NCI-H2227 (cell line): ENCODE results near the gene ANAPC13.

ENCODE experiments used
- DNase-seq: peaks from one replicate; lab custom pipeline; 2025; ENCODE audit not compliant: unreplicated experiment; lab: John Stamatoyannopoulos, UW

Gene ANAPC13

DNA sequence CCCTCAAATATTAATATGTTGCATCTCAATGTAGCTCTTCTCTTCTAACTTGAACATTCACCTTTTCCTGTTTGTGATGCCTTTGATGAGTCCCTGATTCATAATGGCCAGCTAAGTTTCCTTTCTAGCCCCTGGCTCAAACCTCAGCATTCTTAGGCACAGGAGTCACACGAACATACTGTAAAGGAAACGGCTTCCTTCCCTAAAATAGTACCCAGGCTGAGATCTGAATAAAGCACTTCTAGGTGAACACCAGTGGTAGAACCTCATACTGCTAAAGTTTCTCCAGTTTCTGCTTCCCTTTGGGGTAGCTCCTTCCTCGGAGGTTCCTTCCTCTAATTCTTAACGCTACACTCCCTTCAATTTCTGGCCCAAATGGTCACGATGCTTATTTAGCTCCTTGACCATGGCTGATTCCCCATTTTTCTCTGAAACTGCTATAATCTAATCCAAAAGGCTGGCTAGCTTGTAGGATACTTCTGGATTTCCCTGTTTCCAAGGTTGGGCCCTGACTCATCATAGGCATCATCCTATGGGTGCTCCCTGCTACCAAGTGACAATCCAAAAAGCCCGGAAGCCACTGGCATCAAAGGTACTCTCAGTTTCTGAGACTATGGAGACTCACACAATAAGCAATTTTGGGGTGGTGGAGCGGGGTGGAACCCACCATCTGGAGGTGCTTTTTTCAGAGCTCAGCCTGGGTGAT, 2.4 kb downstream of the ANAPC13 start:
- DNase-seq: no peak

DNA sequence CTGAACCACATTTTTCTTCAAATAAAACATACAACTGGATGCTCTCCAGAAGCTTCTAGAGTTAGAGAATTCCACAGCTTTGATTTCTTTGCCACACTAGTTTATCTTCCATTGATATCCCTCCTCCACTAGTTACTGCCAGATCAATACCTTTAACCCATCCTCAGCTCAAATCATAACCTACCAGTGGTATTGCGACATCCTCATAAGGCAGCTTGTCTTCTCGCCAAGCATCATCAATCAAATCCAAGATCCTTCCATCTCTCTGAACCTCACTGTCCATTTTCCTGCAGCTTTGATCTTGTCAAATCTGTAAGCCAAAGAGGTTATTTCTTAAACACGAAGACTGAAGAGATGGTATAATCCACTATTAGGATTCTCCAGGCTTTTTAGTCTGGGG, 3.2 kb downstream of the ANAPC13 start:
- DNase-seq: no peak

DNA sequence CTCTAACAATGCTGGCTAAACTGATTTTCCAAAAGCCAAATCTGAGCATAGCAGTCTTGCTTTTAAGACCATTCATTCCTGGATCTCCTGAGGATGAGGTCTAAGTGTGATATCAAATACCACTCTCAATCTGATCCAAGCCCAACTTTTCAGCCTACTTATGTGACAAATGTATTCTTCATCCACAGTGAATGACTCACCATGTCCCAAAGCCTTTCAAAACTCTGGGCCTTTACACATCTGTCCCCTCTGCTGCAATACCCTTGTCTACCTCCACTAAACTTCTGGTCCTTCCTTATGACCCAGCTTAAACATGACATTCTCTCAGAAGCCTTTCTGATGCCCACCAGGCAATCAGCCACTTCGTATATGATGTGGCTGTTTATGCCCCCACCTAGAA, 4.6 kb downstream of the ANAPC13 start:
- DNase-seq: no peak

DNA sequence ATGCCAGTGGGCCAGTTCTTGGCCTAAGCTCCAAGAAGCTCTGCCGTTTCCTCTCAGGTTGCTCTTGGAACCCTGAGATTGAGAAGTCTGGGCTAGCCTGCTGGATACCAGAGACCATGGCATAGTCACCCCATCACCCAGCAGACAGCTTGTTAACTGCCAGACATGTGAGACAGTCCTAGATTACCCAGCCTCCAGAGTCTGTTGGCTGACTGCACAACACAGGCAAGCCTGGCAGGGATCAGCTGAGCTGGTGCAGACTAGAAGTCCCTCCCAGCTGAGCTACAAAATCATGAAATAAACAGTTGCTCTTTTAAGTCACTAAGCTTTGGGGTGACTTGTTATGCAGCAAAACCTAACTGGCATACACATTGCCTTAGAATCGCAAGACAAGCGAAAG, 5.2 kb downstream of the ANAPC13 start:
- no peak for DNase-seq

DNA sequence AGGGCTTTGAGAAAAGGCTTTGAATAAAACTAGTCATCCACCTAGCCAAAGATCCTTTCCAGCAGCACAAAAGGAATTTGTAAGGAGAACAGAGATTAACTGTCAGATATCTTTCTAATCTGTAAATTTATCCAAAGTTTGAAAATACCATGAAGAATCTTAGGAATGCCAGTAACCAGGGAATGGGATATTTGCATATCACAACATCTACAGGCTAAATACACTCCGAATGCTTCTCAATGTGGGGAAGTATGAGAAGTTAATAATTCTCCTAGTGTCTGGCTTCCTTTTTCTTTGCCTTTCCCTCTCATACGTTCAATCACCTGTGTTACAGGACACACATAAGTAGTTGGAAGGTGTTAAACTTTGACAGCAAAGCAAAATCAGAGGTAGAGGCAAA, 7.8 kb downstream of the ANAPC13 start:
- DNase-seq: no peak

DNA sequence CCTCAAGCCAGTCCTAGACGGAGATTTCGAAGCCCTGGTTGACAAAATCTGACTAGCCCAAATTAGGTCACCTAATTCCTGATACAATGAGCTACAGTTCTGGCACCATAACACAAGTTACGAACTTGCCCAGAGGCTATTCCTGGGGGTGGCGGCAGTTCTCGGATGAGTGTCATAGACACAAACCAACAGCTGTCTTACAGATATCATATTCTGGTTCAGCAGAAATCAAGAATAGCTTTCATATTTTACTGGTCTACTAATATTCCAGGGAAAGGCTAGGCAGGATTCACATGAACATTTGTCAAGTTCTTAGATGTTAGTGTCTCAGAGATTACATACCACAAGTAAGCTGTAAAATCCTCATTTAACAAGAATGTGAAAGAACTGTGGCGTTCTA, 8.8 kb downstream of the ANAPC13 start:
- DNase-seq: no peak

DNA sequence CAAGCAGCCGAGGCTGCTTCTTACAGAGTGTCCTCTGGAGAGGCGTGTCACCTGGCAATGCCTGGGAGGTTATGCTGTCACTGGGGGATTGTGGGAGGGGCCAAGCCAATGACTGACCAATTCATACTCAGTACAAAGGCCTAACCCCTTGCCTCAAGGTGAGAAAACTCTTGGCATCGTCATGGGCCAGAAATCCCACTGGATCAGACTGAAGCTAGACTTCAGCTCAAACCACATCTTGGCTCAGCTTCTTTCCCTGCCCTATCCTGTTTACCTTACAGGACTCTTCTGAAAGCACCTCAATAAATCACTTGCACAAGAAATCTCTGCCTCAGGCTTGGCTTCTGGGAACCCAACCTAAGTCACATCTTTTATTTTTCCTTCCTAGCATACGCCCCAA, 9.5 kb downstream of the ANAPC13 start:
- DNase-seq: no peak

DNA sequence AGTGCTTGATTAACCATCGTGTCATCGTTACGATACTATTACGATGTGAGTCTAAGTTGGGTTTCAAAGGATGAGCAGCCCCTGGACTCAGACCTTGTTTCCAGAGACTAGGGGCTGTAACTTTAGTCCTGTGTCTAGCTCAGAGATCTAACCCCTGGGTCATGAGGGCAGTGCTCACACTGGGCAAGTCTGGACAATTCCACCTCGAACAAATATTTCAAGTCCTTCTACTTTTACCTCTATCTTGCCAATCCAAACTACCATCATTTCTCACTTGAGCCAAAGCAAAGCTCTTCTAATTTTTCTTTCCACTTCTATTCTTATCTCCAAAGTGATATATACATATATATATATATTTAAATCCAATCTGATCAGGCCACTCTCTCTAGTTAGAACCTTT, 10.8 kb downstream of the ANAPC13 start:
- no peak for DNase-seq

DNA sequence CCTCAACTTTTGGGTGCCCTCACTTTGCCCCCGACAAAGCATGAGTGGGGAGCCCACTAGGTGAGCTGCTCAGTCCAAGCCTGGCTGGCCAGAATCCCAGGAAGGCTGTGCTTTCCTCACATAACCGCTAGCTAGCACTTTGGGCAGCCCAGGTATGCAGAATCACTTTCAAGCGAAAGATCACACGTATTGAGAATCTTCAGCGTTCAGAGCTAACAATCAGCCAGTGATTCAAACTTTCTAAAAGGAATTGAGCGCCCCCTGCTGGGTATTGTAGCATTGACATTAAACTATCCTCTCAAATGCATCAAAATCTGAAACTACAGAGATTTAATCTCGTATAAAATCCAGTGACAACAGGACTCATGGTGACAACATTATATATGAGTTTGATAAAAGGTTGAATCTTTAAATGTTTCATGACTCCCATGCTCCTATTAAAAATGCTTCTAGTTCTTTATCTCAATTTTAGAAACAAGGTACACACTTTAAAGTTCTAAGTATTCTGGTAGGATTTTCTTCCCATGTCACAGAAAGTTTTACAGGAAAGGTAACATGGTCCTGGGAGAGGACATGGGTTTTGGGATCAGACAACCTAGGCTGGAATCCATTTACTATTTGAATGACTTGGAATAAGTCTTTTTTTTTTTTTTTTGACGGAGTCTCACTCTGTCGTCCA, 11.8 kb downstream of the ANAPC13 start:
- peak; percentile 82 for DNase-seq

DNA sequence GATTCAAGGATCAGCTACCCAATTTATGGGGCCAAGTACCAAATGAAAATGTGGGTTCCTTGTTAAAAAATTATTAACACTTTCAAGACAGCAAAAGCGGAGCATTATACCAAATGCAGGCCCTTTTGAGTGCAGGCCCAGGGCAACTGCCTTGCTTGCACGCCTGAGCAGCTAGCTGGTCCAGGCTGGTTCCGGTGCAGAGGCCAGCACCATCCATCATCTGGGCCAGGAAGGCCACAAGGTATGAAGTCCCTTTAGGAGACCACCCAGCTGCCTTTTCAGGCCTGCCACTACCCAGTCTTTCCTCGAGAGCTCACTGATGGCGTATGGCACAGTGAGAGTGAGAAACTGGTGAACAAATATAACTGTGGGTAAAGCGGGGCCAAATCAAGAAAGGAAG, 13.0 kb downstream of the ANAPC13 start:
- no peak for DNase-seq

DNA sequence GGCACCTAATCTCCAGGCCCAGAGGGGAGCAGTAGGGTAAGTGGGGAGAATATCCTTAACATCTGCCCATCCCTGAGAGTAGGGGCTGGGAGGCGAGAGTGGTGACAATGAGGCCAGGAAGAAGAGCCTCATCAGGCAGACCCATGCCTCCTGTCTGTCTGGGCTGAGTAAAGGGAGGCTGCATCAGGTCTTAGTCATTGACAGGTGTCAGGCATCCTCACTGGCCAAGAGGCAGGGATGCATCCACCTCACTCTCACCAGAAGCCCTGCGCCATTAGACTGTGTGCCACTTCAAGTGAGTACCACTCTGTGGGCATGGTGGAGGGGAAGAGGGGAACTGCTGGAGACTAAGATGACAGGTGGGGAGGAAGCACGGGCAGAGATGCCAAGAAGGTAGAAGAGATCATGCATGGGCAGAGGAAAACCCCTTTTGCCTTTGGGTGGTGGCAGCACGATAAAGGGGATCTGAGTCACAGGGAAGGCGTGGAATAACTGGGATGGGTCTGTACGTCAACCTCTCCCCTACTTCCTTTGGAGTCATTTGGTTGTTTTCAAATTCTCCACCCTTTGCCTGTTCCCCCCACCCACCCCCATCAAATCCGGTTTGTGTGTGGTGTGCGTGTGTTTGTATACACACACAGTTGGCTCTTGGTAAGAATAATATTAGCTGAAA, 14.1 kb downstream of the ANAPC13 start:
- no peak for DNase-seq

DNA sequence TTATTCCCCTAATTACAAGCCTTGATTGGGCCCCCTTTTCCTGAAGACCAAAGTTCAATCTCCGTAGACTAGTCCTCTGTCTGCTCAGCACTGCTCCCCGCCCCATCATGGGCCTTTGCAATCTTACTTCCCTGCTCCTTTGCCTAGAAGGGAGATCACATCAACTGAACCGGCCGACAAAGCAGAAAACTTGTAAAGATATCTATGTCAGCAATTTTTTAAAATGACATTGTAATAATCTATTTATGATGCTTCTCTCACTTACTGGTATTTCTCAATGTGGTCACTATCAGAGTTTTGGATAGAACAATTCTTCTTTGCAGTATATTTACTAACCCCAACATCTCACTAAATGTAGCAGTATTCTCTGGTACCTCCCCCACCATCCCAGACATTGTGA, 17.3 kb downstream of the ANAPC13 start:
- DNase-seq: no peak

DNA sequence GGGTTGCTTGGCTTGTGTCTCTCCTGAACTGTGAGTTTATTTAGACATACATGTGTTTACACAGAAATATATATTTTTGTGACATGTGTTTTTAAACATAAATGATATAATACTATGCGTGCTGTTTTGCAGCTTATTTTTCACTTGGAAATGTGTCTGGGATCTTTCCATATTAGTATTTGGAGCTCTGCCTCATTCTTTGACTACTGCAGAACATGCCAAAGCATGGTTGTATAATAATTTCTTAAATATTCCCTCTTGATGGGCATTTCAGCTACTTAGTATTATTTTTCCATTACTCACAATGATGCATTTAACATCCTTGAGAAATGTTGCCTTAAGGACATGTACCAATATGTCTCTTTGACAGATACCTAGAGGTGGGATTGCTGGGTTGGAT, 19.5 kb downstream of the ANAPC13 start:
- no peak for DNase-seq

DNA sequence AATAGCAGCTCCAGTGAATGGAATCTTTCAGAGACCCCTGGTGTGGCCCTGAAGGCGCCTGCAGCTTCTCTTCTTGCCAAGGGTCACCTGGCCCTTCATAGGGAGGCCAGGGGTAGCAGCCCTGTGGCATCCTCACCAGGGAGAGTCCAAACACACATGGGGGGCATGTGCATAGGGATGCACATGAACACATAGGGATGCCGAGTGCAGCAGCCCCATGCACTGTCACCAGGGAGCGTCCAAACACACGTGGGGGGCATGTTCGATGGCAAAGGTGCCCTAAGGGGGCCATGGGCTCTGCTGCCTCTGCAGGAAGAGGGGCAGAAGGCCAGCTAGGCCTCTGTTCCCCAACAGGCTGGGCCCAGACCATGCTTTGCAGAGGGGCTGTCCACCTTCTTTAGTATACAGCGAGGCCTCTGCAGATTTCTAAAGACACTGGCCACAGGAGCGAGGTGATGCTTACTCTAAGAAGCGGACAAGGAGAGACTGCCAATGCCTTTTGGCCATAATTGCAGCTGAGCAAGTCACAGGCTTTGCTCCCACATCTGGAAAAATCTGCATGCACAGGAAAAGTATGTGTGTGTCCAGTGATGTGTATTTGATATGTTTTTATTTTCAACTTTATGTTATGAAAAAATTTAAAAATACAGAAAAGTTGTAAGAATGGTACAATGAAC, 21.0 kb downstream of the ANAPC13 start:
- DNase-seq: no peak

DNA sequence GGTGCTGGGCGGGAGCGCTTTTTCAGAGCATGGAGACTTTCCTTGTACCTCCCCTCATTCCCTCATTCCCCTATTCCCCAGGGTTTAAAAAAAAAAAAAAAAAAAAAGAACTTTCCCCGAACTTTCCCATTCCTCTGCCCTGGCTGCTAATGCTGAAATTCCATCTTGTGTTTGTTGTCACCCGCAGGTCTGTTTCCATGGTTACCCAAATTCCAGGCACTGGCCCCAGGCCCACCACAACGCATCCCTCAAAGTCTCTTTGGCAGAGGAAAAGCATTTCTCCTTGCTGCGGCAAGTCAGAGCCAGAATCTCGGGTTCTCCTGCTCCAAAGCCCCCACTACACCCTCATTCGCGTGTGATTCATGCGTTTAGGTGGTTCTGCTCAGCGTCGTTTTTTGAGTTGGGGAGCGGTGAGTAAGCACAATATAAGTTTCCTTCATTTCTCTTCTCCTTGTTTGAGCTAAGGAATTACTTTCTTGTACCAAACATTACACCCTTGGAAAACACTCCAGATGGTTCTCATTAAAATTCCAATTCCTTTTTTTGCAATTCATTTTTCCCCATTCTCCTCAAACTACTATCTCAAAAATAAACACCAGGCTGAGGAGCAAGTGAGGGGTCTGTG, 21.6 kb downstream of the ANAPC13 start:
- DNase-seq: no peak

DNA sequence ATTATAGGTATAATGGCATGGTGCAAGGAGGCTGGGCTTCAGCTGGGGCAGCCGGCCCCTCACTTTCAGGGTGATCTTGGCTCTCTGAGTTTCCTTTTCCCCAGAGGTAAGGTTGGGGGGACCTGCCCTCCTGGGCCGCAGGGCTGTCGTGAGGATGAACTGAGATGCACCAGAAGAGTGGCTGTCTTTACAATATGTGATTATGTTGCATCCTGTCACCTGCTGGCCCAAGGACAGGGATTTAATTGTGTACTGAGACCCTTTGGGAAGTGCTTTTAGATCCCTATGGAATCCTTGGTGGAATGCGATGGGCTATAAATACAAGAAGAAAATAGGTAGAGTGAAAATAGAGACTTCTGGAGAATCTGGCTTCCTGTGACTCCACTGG, 22.1 kb downstream of the ANAPC13 start:
- DNase-seq: no peak

DNA sequence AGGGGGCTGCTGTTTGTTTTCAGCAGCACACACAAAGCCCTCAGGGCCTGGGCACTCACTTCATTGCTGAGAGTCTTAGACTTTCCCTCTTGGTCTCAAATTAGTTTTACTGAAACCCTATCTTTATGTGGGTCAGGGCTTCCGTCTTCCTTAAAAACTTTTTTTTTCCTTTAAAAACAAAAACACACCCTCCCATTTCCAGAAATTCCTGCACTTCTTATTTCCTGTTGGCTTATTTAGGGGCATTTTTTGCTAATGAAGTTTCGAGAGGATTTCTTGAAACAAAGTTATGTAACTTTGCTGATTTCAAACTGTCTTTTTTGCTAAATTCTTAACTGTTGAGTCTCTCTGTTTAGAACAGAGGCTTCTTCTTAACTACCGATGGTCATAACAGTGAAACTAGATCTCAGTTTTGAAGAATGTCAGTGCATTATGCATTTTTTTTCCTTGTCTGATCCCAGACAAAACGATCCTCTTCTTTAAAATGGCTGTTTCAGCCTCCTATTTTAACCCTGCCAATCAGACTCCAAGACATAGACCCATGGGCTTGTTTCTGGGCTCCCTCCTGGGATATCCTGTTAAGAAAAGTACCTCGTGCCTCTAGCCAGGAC, 23.3 kb downstream of the ANAPC13 start:
- DNase-seq: no peak

DNA sequence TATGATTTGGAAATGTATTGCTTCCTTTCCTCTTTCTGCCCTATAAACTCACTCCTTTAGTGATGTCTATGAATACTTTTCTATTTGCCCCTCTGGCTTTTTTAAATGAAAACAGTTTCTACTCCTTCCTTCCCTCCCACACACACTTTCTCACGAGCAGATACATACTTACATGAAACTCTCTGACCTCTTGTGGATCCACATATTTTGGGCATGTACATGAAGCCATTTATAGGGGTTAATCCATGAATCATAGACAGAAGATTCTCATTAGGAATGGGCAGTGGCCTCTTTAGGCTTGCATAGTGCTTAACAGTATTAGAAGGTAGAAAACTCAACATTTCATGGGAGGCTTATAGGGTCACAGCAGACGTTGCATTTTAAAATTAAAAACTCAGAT, 24.8 kb downstream of the ANAPC13 start:
- no peak for DNase-seq

DNA sequence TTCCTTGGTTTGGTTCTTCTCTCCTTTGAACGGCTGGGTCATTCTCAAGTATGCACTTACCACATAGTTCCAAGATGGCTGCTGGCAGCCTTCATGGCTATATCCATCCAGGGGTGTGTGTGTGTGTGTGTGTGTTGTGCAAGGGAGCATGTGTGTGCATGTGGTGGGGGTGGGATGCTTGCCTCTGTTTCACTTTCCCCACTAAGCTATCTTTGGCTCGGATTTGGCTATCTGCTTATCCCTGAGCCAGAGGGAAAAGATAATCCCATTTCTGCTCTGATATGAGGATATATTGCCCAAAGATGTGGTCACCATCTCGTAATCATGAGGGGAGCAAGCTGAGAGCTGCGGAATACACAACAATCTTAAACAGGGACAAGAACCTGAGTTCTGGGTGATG, 26.2 kb downstream of the ANAPC13 start:
- no peak for DNase-seq

DNA sequence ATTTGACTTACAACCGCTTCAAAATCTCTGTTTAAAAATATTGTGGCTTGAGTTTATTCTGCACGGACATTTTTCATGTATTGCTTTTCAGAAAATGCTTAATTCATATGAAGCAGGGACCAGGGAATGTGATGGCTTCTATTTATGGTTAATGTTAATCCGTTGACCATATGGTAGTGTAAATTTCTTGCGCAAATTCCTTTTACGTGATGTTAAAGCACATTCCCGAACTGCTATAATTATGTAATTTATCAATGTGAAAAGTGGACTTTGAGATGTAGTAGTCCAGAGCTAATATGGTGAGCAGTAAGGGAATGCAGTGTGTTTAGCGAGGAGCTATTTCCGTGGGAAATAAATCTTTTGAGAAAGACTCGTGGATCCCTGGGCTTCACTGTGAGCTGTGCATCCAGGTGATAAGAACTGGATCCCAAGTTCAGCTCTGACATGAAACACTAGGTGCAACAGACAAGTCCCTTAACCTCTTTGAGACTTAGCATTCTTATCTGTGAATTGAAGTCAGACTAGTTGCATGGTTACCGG, 27.3 kb downstream of the ANAPC13 start:
- no peak for DNase-seq
